GM18907 (cell line): ENCODE measurements around the gene YBX2.
"Not testable (repeated sequence)": the region's sequence is repeated elsewhere in the genome, so short reads cannot be mapped to it uniquely, and the experiment has no call there.

Experiments used
- ATAC-seq: cut with Tn5 transposase; IDR thresholded peaks from one replicate; pipeline ENCODE4 v1.9.1; 2021; ENCODE audit warnings: mild to moderate bottlenecking, moderate library complexity; ENCODE audit not compliant: unreplicated experiment

Gene YBX2

GRCh38 chr17:7249214-7249613 is 45.2 kb downstream of the YBX2 start:
- ATAC-seq: no peak

GRCh38 chr17:7248796-7249195 is 45.6 kb downstream of the YBX2 start:
- no peak for ATAC-seq

GRCh38 chr17:7246779-7247178 is 47.7 kb downstream of the YBX2 start:
- no peak for ATAC-seq

GRCh38 chr17:7243838-7244237 is 50.6 kb downstream of the YBX2 start:
- ATAC-seq: not testable (repeated sequence)

GRCh38 chr17:7243453-7243729 is 51.0 kb downstream of the YBX2 start:
- no peak for ATAC-seq

GRCh38 chr17:7242717-7243452 is 51.6 kb downstream of the YBX2 start:
- peak; percentile 48 for ATAC-seq

- peak; percentile 29 for ATAC-seq
Measured at GRCh38 chr17:7241783-7242716, 52.4 kb downstream of the YBX2 start, which contains the start of gene GABARAP. Gene GABARAP, minus strand, starts transcription at chr17:7242449. Its CDS starts 119 bp downstream, at chr17:7242330.

GRCh38 chr17:7241090-7241733 is 53.2 kb downstream of the YBX2 start:
- no peak for ATAC-seq

- no peak for ATAC-seq
Measured at GRCh38 chr17:7240375-7240774, 54.1 kb downstream of the YBX2 start.

- peak; percentile 54 for ATAC-seq
Measured at GRCh38 chr17:7239091-7240027, 55.1 kb downstream of the YBX2 start, which contains the start of gene PHF23. Gene PHF23, minus strand, starts transcription at chr17:7239457. Its CDS starts 178 bp downstream, at chr17:7239279.

- ATAC-seq: no peak
Measured at GRCh38 chr17:7238420-7239090, 55.9 kb downstream of the YBX2 start.
